OCI-LY7 (cell line): ENCODE measurements around the gene HLCS. TPM values are rescaled to one million over a fixed set of nuclear protein-coding genes. Genes with fewer than 3 reads are reported as not detected.

ENCODE experiments used
- BruUV-seq: library from RNA; stranded (reverse); fragments of 400-500 nt; replicated peaks from 2 replicates; lab custom pipeline; 2021; lab: Mats Ljungman, UMichigan
- CTCF ChIA-PET: fragments of 300-600 bp; sonication (Branson Sonifier 250); formaldehyde crosslinking; loops from one replicate; lab custom pipeline; 2022; ENCODE audit warnings: antibody characterized with exemption; ENCODE audit not compliant: unreplicated experiment; lab: Charles Lee
- POLR2A ChIA-PET: fragments of 300-600 bp; sonication (Branson Sonifier 250); formaldehyde crosslinking; loops from one replicate; lab custom pipeline; 2022; ENCODE audit warnings: antibody characterized with exemption; lab: Charles Lee
- DNase-seq: peaks from one replicate; pipeline ENCODE4 v3.0.0-alpha.2; 2015; ENCODE audit warnings: low spot score
- H2AFZ ChIP-seq: fragments of 200-600 bp; sonication (generic), shearing (Covaris generic); 2 replicates; pipeline ENCODE4 v1.6.1; 2014; ENCODE audit warnings: mild to moderate bottlenecking, antibody characterized with exemption, low read length, moderate library complexity
- H3K27ac ChIP-seq: fragments of 200-600 bp; sonication (generic); 2 replicates; pipeline ENCODE4 v1.5.1; 2014; ENCODE audit warnings: mixed run types, low read depth, mild to moderate bottlenecking, moderate library complexity, low read length, inconsistent platforms; ENCODE audit not compliant: poor library complexity, severe bottlenecking
- H3K36me3 ChIP-seq: fragments of 200-600 bp; sonication (generic); 2 replicates; pipeline ENCODE4 v1.6.1; 2014; ENCODE audit warnings: mild to moderate bottlenecking, antibody characterized with exemption, low read length, moderate library complexity, mixed read lengths; ENCODE audit not compliant: insufficient read depth
- H3K4me1 ChIP-seq: fragments of 200-600 bp; sonication (generic); 2 replicates; pipeline ENCODE4 v1.5.1; 2014; ENCODE audit warnings: mild to moderate bottlenecking, low read length; ENCODE audit not compliant: insufficient read depth, poor library complexity, severe bottlenecking
- H3K4me2 ChIP-seq: fragments of 200-600 bp; sonication (generic); 2 replicates; pipeline ENCODE4 v1.6.1; 2014; ENCODE audit warnings: mild to moderate bottlenecking, low read length
- H3K4me3 ChIP-seq: fragments of 200-600 bp; sonication (generic); 2 replicates; pipeline ENCODE4 v1.5.1; 2014; ENCODE audit warnings: mild to moderate bottlenecking, low read depth, low read length; ENCODE audit not compliant: poor library complexity, severe bottlenecking
- H3K79me2 ChIP-seq: fragments of 200-600 bp; sonication (generic); 2 replicates; pipeline ENCODE4 v1.6.1; 2016; ENCODE audit warnings: low read depth, mild to moderate bottlenecking, low read length, moderate library complexity, mixed read lengths; ENCODE audit not compliant: insufficient read depth
- H3K9me2 ChIP-seq: fragments of 200-600 bp; sonication (generic); 2 replicates; pipeline ENCODE4 v1.6.1; 2016; ENCODE audit warnings: mild to moderate bottlenecking, low read length, mixed read lengths; ENCODE audit not compliant: insufficient read depth
- H3K9me3 ChIP-seq: fragments of 200-600 bp; sonication (generic); 2 replicates; pipeline ENCODE4 v1.6.1; 2014; ENCODE audit warnings: mild to moderate bottlenecking, mixed run types, low read length, mixed read lengths
- H4K20me1 ChIP-seq: fragments of 200-600 bp; sonication (generic); 2 replicates; pipeline ENCODE4 v1.6.1; 2014; ENCODE audit warnings: mild to moderate bottlenecking, antibody characterized with exemption, low read length, moderate library complexity, mixed read lengths; ENCODE audit not compliant: insufficient read depth
- CTCF ChIP-seq: fragments of 200-600 bp; sonication (generic); conservative IDR thresholded peaks from 2 replicates; pipeline ENCODE4 v1.5.1; 2014; ENCODE audit warnings: mild to moderate bottlenecking, antibody characterized with exemption, low read length, moderate library complexity, mixed read lengths
- EZH2phosphoT487 ChIP-seq: fragments of 200-600 bp; sonication (generic); IDR thresholded peaks from 2 replicates; pipeline ENCODE4 v1.6.1; 2018; ENCODE audit warnings: low read depth, borderline replicate concordance, mild to moderate bottlenecking, mixed run types, antibody characterized with exemption, low read length, moderate library complexity, mixed read lengths
- intact Hi-C: fragments of 100-400 bp; cut with micrococcal nuclease; formaldehyde crosslinking; loops from one replicate; pipeline ENCODE4 v1.10.0; 2022; ENCODE audit not compliant: unreplicated experiment
- total RNA-seq, 2 experiments: library from RNA; depleted of rRNA in 1 of 2; stranded (reverse); fragments of >200 nt in 1 of 2; shearing (Covaris generic) in 1 of 2; gene quantifications; 2 replicates each; pipeline ENCODE4 v1.2.3, GENCODE V29; 2014 to 2022

HLCS gene
- total RNA-seq, 2 experiments from 2014 or later: 12.0 to 20.9 TPM

GRCh38 chr21:36841866-36842265, 124.6 kb downstream of the HLCS start:
- Histone ChIP-seq H3K79me2 (no peaks in the 10 kb centered on the region), H3K4me2 (no peak overlapping the region), H2AFZ (no peak overlapping the region), H3K36me3 (no peaks in the 10 kb centered on the region), H4K20me1 (no peaks in the 10 kb centered on the region), H3K4me3 (no peak overlapping the region), H3K27ac (no peak overlapping the region), H3K4me1 (no peaks in the 10 kb centered on the region), H3K9me3 (no peaks in the 10 kb centered on the region), H3K9me2 (no peaks in the 10 kb centered on the region)
- DNase-seq: no peak
- TF ChIP-seq EZH2phosphoT487 (no peak), CTCF (no peak)
- no TSS peak for BruUV-seq
- POLR2A ChIA-PET: no interaction called here
- intact Hi-C loops: no loop called here
- CTCF ChIA-PET: no interaction called here

- no TSS peak for BruUV-seq
- Histone ChIP-seq H2AFZ (no peak overlapping the region), H3K4me1 (no peaks in the 10 kb centered on the region), H3K36me3 (no peaks in the 10 kb centered on the region), H3K79me2 (no peaks in the 10 kb centered on the region), H3K9me3 (no peaks in the 10 kb centered on the region), H3K9me2 (no peaks in the 10 kb centered on the region), H3K4me2 (no peak overlapping the region), H3K27ac (no peak overlapping the region), H3K4me3 (no peak overlapping the region), H4K20me1 (no peaks in the 10 kb centered on the region)
- TF ChIP-seq CTCF (no peak), EZH2phosphoT487 (no peak)
- ChIA-PET CTCF (no interaction called here), POLR2A (no interaction called here)
- no peak for DNase-seq
- intact Hi-C loops: no loop called here
These were observed 126.7 kb downstream of the HLCS start for GRCh38 chr21:36839735-36840134.

- TF ChIP-seq EZH2phosphoT487: no peak
- CTCF ChIA-PET: no interaction called here
These were observed 127.3 kb downstream of the HLCS start for GRCh38 chr21:36839123-36839522.

More at GRCh38 chr21:36839123-36839522, 127.3 kb downstream of the HLCS start:
- H3K79me2 ChIP-seq: no peaks in the 10 kb centered on the region
- intact Hi-C loops: no loop called here
- DNase-seq: no peak
- H3K9me3 ChIP-seq: no peaks in the 10 kb centered on the region
- no peaks in the 10 kb centered on the region for H3K4me1 ChIP-seq
- no peak overlapping the region for H3K4me2 ChIP-seq
- H3K27ac ChIP-seq: no peak overlapping the region
- H3K9me2 ChIP-seq: no peaks in the 10 kb centered on the region
- no peaks in the 10 kb centered on the region for H4K20me1 ChIP-seq
- H3K4me3 ChIP-seq: no peak overlapping the region
- no TSS peak for BruUV-seq
- H3K36me3 ChIP-seq: no peaks in the 10 kb centered on the region
- POLR2A ChIA-PET: no interaction called here
- H2AFZ ChIP-seq: no peak overlapping the region
